Lung (tissue), 12 donors: Measurements from ENCODE around the gene MAP3K2. TPM values are rescaled to one million over a fixed set of nuclear protein-coding genes. Genes with fewer than 3 reads are reported as not detected.

ENCODE experiments used
- ATAC-seq: fragments of 200-7000 bp; cut with Tn5 transposase; one replicate; pipeline ENCODE4 v1.9.1; 2020; ENCODE audit warnings: moderate number of reproducible peaks; ENCODE audit not compliant: insufficient read depth, low FRiP score
- DNase-seq, 3 donors: peaks; one replicate each; pipeline ENCODE4 v3.0.0-alpha.2; 2013 to 2017
- H3K27ac ChIP-seq, 2 donors: one replicate each; pipeline ENCODE4 v1.5.1; 2013; ENCODE audit warnings: mild to moderate bottlenecking in 2 of 2, moderate library complexity in 2 of 2, control low read depth in 1 of 2, inconsistent platforms in 1 of 2, low read depth in 1 of 2, low read length in 1 of 2
- H3K27me3 ChIP-seq, 3 donors: one replicate each; pipeline ENCODE4 v1.5.1; 2013; ENCODE audit warnings: low read length in 2 of 3; ENCODE audit not compliant: control insufficient read depth in 3 of 3, insufficient read depth in 3 of 3
- H3K36me3 ChIP-seq, 4 donors: one replicate each; pipeline ENCODE4 v1.5.1; 2013; ENCODE audit warnings: low read length in 4 of 4, mild to moderate bottlenecking in 1 of 4, moderate library complexity in 1 of 4; ENCODE audit not compliant: control insufficient read depth in 4 of 4, insufficient read depth in 4 of 4
- H3K4me1 ChIP-seq, 5 donors: one replicate each; pipeline ENCODE4 v1.5.1; 2013; ENCODE audit warnings: low read length in 5 of 5, mild to moderate bottlenecking in 2 of 5, moderate library complexity in 1 of 5; ENCODE audit not compliant: control insufficient read depth in 5 of 5, insufficient read depth in 5 of 5
- H3K4me3 ChIP-seq: one replicate; pipeline ENCODE4 v1.5.1; 2013; ENCODE audit warnings: mild to moderate bottlenecking, control low read depth, moderate library complexity
- H3K9ac ChIP-seq, 2 donors: one replicate each; pipeline ENCODE4 v1.5.1; 2013; ENCODE audit warnings: low read length in 2 of 2, control low read depth in 1 of 2; ENCODE audit not compliant: insufficient read depth in 1 of 2
- H3K9me3 ChIP-seq, 4 donors: one replicate each; pipeline ENCODE4 v1.5.1; 2013; ENCODE audit warnings: low read length in 3 of 4, mild to moderate bottlenecking in 1 of 4, moderate library complexity in 1 of 4; ENCODE audit not compliant: control insufficient read depth in 4 of 4, insufficient read depth in 3 of 4
- CTCF ChIP-seq: IDR thresholded peaks from 2 replicates; pipeline ENCODE4 v1.5.1; 2012; ENCODE audit warnings: mild to moderate bottlenecking; ENCODE audit errors: control extremely low read depth, extremely low read depth
- WGBS, 2 donors: extraction: QIAGEN DNeasy Blood & Tissue Kit; methylation state at CpG; one replicate each; pipeline ENCODE4 v1.1.7; 2013; 5-methylcytosine and 5-hydroxymethylcytosine counted together
- polyA plus RNA-seq, 2 donors: library from polyadenylated mRNA; stranded (reverse); fragments of 200-250 nt; gene quantifications; one replicate each; pipeline ENCODE4 v1.2.1, GENCODE V29; 2013
- total RNA-seq, 2 donors: library from RNA; depleted of rRNA in 1 of 2; stranded (reverse); fragments of >200 nt in 1 of 2; gene quantifications; one replicate each; pipeline ENCODE4 v1.2.1, GENCODE V29; 2014 to 2021
- donor health status: control.
- donor health status: control.
- donor health status: Bipolar disorder and iron deficiency.
- donor health status: healthy.
- donor health status: DM: yes; HTN: yes; CAD: no.

The MAP3K2 gene
- total and polyA plus RNA-seq, 4 donors, result 8.1 to 81.0 (median 30.8) TPM

GRCh38 chr2:127382831-127383230 lies 4.9 kb downstream of the MAP3K2 start:
- Histone ChIP-seq H3K27me3 (no peaks in the 10 kb centered on the region), H3K9ac (no peak overlapping the region), H3K4me3 (no peak overlapping the region), H3K27ac (no peak overlapping the region), H3K4me1 (peaks cover 4 to 21% (median 9%) of the 10 kb centered on the region in 5 donors), H3K36me3 (peaks cover 0 to 4% (median 0%) of the 10 kb centered on the region in 4 donors), H3K9me3 (no peaks in the 10 kb centered on the region)
- DNase-seq, result no peak
- no peak for TF ChIP-seq CTCF
- 86 to 87% methylated on average over 3 of the region's 3 CpGs for WGBS, 2 donors
- no peak for ATAC-seq

DNA sequence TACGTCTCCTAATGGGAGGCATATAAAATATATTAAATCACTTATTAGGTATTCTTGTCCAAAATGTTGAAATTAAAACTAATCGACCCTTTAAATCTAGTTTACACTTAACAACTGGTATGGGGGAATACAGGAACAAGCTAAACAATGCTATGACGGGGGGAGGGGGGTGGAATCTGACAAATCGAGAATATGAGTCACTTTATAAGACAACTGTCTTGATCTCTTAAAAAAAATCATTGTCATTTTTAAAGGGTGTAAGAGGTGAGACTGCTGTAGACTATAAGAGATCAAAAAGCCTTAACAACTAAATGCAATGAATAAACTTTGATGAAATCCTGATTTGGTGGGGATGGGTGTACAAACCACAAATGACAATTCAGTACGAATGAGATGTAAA lies 6.0 kb downstream of the MAP3K2 start:
- no peak for TF ChIP-seq CTCF
- no peak for DNase-seq
- H3K4me3 ChIP-seq, result no peak overlapping the region
- ATAC-seq, result no peak
- peaks cover 1 to 21% (median 9%) of the 10 kb centered on the region in 5 donors for H3K4me1 ChIP-seq
- H3K27me3 ChIP-seq, result no peaks in the 10 kb centered on the region
- H3K27ac ChIP-seq, result no peak overlapping the region
- no peak overlapping the region for H3K9ac ChIP-seq
- H3K9me3 ChIP-seq, result no peaks in the 10 kb centered on the region
- WGBS, 2 donors, result 70 to 78% methylated on average over 5 of the region's 5 CpGs
- peaks cover 0 to 4% (median 0%) of the 10 kb centered on the region in 4 donors for H3K36me3 ChIP-seq

DNA sequence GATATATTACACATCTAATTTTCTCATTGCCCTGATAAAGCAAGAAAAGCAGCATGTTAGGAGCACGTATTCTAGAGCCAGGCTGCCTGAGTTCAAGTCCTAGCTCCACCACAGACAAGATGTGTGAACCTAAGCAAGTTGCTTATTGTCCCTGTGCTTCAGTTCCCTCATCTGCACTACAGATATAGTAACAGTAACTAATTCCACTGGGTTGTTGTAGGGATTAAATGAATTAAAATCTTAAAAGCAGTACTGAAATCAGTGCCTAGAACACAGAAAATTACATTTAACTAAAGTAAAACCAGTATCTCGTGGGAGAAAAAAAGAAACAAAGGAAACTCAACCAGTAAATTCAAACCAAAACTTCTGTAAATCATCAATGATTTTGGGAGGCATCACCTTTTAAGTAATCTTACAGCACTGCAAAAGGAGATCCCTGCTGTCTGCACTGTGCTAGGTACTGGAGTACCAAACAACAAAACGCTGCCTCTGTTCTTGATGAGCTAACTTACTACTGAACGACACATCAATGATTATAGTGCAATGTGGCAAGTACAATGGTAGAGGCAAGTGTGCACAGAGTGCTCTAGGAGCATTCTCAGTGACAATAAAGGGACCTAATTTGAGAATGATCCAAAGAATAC lies 7.9 kb downstream of the MAP3K2 start:
- H3K9ac ChIP-seq, result no peak overlapping the region
- H3K9me3 ChIP-seq, result peaks cover 0 to 2% (median 0%) of the 10 kb centered on the region in 4 donors
- 93% methylated on average over 4 of the region's 4 CpGs for WGBS, 2 donors
- DNase-seq (no peak), ATAC-seq (no peak)
- H3K36me3 ChIP-seq, result peaks cover 0 to 6% (median 2%) of the 10 kb centered on the region in 4 donors
- no peak for TF ChIP-seq CTCF
- no peak overlapping the region for H3K27ac ChIP-seq
- no peaks in the 10 kb centered on the region for H3K27me3 ChIP-seq
- no peak overlapping the region for H3K4me3 ChIP-seq
- H3K4me1 ChIP-seq, result peaks cover 0 to 21% (median 3%) of the 10 kb centered on the region in 5 donors
